Tracheal epithelial cell (primary cell): ENCODE data around the gene DCDC2. TPM values are rescaled to one million over a fixed set of nuclear protein-coding genes. Genes with fewer than 3 reads are reported as not detected.

ENCODE experiments used
- total RNA-seq: library from RNA; depleted of rRNA; stranded (reverse); fragments of >200 nt; gene quantifications from 2 replicates; pipeline ENCODE4 v1.2.1, GENCODE V29; 2014

DCDC2 gene
- 0.43 and 55.7 TPM in 2 replicates for total RNA-seq

GRCh38 chr6:24357336-24358218, at the start of gene DCDC2:
Gene DCDC2 (minus strand): TSS chr6:24358059. CDS start chr6:24357750, 309 bp downstream.

GRCh38 chr6:24402697-24403500, 45.0 kb upstream of the DCDC2 start, which contains the start of gene MRS2:
Gene MRS2 (plus strand): TSS chr6:24402936. CDS start chr6:24403047, 111 bp downstream.

GRCh38 chr6:24125980-24126379, 231.9 kb downstream of the DCDC2 start, which contains the start of gene NRSN1:
Gene NRSN1 (plus strand): TSS chr6:24126215. CDS start chr6:24134328, 8,113 bp downstream.

Other genes starting within 250 kb of the DCDC2 start
- gene NRSN1, start 231.8 kb downstream of the DCDC2 start, total RNA-seq = not detected in 2 replicates
- 34.7 and 43.7 TPM in 2 replicates for gene MRS2, start 44.9 kb upstream of the DCDC2 start, total RNA-seq
- 0.21 TPM in 1 of 2 replicates, not detected in the other for gene GPLD1, start 131.5 kb upstream of the DCDC2 start, total RNA-seq
- 2.3 and 2.4 TPM in 2 replicates for gene ALDH5A1, start 136.9 kb upstream of the DCDC2 start, total RNA-seq